Parathyroid adenoma (tissue), 2 donors: ENCODE results near the gene FAM83F.
"Not testable (repeated sequence)": the region's sequence is repeated elsewhere in the genome, so short reads cannot be mapped to it uniquely, and the experiment has no call there.

Experiments
- H2AFZ ChIP-seq: fragments of 300-600 bp; sonication (generic); one replicate; pipeline ENCODE4 v1.7.0; 2017; ENCODE audit warnings: antibody characterized with exemption, mild to moderate bottlenecking
- H3K27ac ChIP-seq: fragments of 300-600 bp; sonication (generic); one replicate; pipeline ENCODE4 v1.7.0; 2017
- H3K27me3 ChIP-seq: fragments of 300-600 bp; sonication (generic); one replicate; pipeline ENCODE4 v1.7.0; 2017; ENCODE audit warnings: low read length; ENCODE audit not compliant: control insufficient read depth, insufficient read depth
- H3K36me3 ChIP-seq: fragments of 300-600 bp; sonication (generic); one replicate; pipeline ENCODE4 v1.7.0; 2017; ENCODE audit warnings: low read length; ENCODE audit not compliant: control insufficient read depth, insufficient read depth
- H3K4me1 ChIP-seq: fragments of 300-600 bp; sonication (generic); one replicate; pipeline ENCODE4 v1.7.0; 2017; ENCODE audit warnings: control low read depth
- H3K4me2 ChIP-seq: fragments of 300-600 bp; sonication (generic); one replicate; pipeline ENCODE4 v1.7.0; 2017; ENCODE audit warnings: low read length
- H3K4me3 ChIP-seq: fragments of 300-600 bp; sonication (generic); one replicate; pipeline ENCODE4 v1.7.0; 2017; ENCODE audit warnings: low read depth, low read length
- H3K79me2 ChIP-seq: fragments of 300-600 bp; sonication (generic); one replicate; pipeline ENCODE4 v1.7.0; 2017; ENCODE audit warnings: control low read depth
- H3K9ac ChIP-seq: fragments of 300-600 bp; sonication (generic); one replicate; pipeline ENCODE4 v1.7.0; 2017; ENCODE audit warnings: mild to moderate bottlenecking
- H3K9me3 ChIP-seq: fragments of 300-600 bp; sonication (generic); one replicate; pipeline ENCODE4 v1.7.0; 2017; ENCODE audit warnings: low read length; ENCODE audit not compliant: control insufficient read depth
- CTCF ChIP-seq: fragments of 300-600 bp; sonication (generic); IDR thresholded peaks from one replicate; pipeline ENCODE4 v1.7.0; 2017; ENCODE audit warnings: antibody characterized with exemption, mild to moderate bottlenecking
- donor health status: primary hyperparathyroidism.

FAM83F gene

GRCh38 chr22:39949964-39950737 is 44.6 kb upstream of the FAM83F start:
- Histone ChIP-seq H3K4me3 (no peak overlapping the region), H2AFZ (no peak overlapping the region), H3K4me2 (no peak overlapping the region), H3K9ac (no peak overlapping the region), H3K4me1 (no peaks in the 10 kb centered on the region), H3K27me3 (no peaks in the 10 kb centered on the region), H3K36me3 (no peaks in the 10 kb centered on the region), H3K9me3 (no peaks in the 10 kb centered on the region), H3K27ac (no peak overlapping the region), H3K79me2 (no peaks in the 10 kb centered on the region)
- no peak for TF ChIP-seq CTCF

GRCh38 chr22:39951603-39952293 is 43.0 kb upstream of the FAM83F start:
- not testable (repeated sequence) for H3K9ac ChIP-seq, H3K27ac ChIP-seq, H3K4me1 ChIP-seq

GRCh38 chr22:39952347-39952746 is 42.4 kb upstream of the FAM83F start:
- TF ChIP-seq CTCF, result no peak
- no peak overlapping the region for H3K9ac ChIP-seq
- H3K4me2 ChIP-seq, result no peak overlapping the region
- no peak overlapping the region for H3K27ac ChIP-seq
- no peak overlapping the region for H3K4me3 ChIP-seq
- H3K9me3 ChIP-seq, result no peaks in the 10 kb centered on the region
- no peak overlapping the region for H2AFZ ChIP-seq
- no peaks in the 10 kb centered on the region for H3K79me2 ChIP-seq
- no peaks in the 10 kb centered on the region for H3K36me3 ChIP-seq
- H3K4me1 ChIP-seq, result no peaks in the 10 kb centered on the region
- H3K27me3 ChIP-seq, result no peaks in the 10 kb centered on the region

More at GRCh38 chr22:39951603-39952293, 43.0 kb upstream of the FAM83F start:
- H3K4me3 ChIP-seq, H2AFZ ChIP-seq, H3K79me2 ChIP-seq, H3K27me3 ChIP-seq, H3K36me3 ChIP-seq, H3K9me3 ChIP-seq, H3K4me2 ChIP-seq: not testable (repeated sequence)

- Histone ChIP-seq H3K27me3 (no peaks in the 10 kb centered on the region), H3K4me1 (no peaks in the 10 kb centered on the region), H3K9me3 (no peaks in the 10 kb centered on the region), H3K9ac (no peak overlapping the region), H3K36me3 (no peaks in the 10 kb centered on the region), H3K4me3 (no peak overlapping the region), H3K27ac (no peak overlapping the region), H2AFZ (no peak overlapping the region), H3K79me2 (no peaks in the 10 kb centered on the region), H3K4me2 (no peak overlapping the region)
- TF ChIP-seq CTCF, result no peak
Observed at GRCh38 chr22:39953101-39953500, 41.7 kb upstream of the FAM83F start.

- no peaks in the 10 kb centered on the region for H3K79me2 ChIP-seq
- no peaks in the 10 kb centered on the region for H3K36me3 ChIP-seq
- no peaks in the 10 kb centered on the region for H3K9me3 ChIP-seq
- H3K4me1 ChIP-seq, result no peaks in the 10 kb centered on the region
- H3K9ac ChIP-seq, result no peak overlapping the region
- no peaks in the 10 kb centered on the region for H3K27me3 ChIP-seq
- no peak for TF ChIP-seq CTCF
- H3K4me2 ChIP-seq, result no peak overlapping the region
- no peak overlapping the region for H3K4me3 ChIP-seq
- H3K27ac ChIP-seq, result no peak overlapping the region
- H2AFZ ChIP-seq, result no peak overlapping the region
Observed at GRCh38 chr22:39954584-39955055, 40.1 kb upstream of the FAM83F start.
